ENCODE measurements around the gene LRRC56.
"Not testable (repeated sequence)": the region's sequence is repeated elsewhere in the genome, so short reads cannot be mapped to it uniquely, and the experiment has no call there.

The LRRC56 gene

DNA sequence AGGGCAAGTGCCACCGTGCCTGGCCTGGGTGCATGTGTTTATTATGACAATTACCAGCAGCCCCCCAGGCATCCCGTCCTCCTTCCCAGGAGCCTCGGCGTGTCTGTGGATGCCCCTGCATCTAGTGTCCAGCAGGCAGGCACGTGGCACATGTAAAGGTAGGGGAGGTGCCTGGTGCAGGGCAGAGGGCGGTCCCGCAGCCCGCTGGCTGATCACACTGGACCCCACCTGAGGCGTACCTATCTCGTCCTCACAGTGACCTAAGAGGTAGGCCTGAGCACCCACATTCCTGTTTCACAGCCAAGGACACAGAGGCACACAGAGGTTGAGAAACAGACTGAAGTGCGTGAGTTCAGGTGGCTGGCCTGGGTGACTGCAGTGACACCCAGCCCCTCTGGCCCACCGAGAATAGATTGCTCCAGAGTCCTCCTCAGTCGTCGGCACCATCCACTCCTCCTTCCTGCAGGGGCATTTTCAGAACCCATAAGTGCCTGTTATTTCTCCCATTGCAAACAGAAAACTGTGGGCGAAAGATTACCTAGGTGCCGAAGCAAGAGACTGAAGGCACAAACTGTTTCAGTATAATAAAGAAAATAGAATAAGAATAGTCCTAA, 35.9 kb downstream of the LRRC56 start:
- DNase-seq (ENCODE audit: low read depth in 4 of 4, low spot score in 1 of 4): no peak

DNA sequence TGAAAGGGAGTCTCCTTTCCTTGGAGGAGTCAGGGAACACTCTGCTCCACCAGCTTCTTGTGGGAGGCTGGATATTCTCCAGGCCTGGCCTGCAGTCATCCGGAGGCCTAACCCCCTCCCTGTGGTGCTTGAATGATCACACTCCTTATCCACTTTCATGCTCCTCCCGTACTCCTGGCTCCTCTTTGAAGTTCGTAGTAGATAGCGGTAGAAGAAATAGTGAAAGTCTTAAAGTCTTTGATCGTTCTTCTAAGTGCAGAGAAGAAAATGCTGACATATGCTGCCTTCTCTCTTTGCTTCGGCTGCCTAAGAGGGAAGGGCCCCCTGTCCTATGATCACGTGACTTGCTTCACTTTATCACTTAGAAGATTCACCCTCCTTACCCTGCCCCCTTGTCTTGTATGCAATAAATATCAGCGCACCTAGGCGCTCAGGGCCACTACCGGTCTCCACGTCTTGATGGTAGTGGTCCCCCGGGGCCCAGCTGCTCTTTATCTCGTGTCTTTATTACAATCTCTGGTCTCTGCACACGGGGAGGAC, 36.8 kb downstream of the LRRC56 start:
- DNase-seq (ENCODE audit: low read depth in 4 of 4, low spot score in 1 of 4): not testable (repeated sequence)

DNA sequence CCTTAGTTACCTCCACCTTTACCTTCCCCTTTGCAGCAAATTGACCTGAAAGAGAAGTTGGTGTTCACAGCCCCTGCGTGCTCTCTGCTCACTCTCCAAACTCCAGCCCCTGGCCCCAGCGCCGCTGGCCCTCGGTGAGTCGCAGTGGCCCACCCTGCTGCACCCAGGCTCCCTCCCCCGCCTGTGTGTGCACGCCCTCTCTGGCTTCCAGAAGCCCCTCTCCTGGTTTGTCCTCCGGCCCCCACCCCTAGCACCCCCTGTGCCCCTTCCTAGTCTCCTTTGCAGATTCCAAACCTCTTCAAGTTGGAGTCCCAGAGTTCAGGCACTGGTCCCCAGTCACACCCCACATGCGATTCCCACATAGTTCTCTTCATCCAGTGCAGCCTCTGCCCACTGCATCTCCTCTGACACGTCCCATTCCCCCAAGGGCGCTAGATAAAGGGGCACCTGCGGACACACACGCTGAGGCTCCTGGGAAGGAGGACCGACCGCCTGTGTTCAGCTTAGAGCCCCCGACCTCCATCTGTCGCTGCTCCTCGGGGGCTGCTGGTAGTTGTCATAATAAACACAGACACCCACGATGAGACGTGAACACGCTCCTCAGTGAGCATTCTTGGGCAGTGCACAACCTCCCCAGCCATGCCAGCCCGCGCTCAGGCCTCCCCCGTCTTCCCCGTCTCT, 37.4 kb downstream of the LRRC56 start:
- no peak for DNase-seq (ENCODE audit: low read depth in 4 of 4, low spot score in 1 of 4)

DNA sequence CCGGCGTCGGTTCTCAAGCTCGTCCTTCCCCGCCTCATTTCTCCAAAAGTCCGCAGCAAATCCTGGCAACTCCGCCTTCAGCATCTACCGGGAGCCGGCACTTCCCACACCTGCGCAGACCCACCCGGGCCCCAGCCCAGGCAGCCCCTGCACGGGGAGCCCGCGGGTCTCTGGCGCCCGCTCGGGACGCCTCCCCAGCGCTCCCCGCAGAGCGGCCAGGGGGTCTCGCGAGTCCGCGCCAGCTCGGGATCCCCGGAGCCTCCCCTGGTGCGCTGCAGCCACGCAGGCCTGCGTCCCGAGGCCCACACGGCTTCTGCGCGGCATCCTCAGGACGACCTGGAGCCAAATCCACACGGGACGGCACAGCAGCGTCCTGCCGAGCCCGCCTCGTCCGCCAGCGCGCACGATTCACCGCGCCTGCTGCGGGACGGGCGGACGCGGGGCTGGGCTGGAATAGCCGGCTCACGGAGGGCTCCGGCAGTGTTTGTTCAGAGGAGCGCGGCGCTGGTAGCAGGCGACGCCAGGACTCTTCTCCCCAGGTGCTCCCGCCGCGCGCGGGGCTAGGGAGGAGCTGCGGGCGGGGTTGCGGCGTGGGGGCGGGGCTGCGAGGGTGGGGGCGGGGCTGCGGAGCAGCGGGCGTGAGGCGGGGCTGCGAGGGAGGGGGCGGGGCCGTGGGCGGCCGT, 38.1 kb downstream of the LRRC56 start:
- DNase-seq (ENCODE audit: low read depth in 4 of 4, low spot score in 1 of 4): no peak

DNA sequence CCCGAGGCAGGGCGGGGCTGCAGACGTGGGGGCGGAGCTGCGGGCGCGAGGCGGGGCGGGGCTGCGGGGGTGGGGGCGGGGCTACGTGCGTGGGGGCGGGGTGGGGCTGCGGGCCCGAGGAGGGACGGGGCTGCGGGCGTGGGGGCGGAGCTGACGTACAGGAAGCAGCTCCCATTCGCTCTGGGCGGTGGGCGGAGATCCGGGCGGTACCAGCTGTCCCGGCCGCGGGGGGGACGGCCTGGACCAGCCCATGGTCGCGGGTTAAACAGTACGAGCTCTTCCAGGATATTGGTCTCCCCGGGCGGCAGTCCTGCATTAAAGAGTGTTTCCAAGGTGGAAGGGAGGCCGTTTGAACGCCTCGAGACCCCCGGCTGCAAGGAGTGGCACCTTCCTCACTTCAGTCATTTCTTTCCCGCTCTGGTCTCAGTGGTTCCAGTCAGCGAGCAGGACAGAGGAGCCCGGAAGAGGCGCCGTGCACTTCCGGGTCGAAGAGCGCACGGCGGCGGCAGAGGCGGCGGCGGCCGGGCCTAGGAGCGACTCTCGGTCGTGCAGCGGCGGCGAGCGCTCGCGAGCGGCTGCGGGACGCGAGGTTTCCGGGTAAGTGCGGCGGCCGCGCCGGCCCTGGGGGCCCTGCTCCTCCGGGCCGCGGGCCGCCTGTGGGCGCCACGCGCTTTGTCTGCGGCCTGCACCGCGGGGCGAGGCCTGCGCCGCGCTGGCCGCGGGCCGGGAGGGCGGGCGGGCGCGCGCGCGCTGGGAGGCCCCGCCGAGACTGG, 38.9 kb downstream of the LRRC56 start, which contains the start of gene PHRF1:
PHRF1 (plus strand) TSS at position 475 of the 773 bp plus-strand sequence. CDS start 5,043 bp downstream, outside the sequence.
- DNase-seq (ENCODE audit: low read depth in 4 of 4, low spot score in 1 of 4): peak; percentile 87 to 94 (median 91)

DNA sequence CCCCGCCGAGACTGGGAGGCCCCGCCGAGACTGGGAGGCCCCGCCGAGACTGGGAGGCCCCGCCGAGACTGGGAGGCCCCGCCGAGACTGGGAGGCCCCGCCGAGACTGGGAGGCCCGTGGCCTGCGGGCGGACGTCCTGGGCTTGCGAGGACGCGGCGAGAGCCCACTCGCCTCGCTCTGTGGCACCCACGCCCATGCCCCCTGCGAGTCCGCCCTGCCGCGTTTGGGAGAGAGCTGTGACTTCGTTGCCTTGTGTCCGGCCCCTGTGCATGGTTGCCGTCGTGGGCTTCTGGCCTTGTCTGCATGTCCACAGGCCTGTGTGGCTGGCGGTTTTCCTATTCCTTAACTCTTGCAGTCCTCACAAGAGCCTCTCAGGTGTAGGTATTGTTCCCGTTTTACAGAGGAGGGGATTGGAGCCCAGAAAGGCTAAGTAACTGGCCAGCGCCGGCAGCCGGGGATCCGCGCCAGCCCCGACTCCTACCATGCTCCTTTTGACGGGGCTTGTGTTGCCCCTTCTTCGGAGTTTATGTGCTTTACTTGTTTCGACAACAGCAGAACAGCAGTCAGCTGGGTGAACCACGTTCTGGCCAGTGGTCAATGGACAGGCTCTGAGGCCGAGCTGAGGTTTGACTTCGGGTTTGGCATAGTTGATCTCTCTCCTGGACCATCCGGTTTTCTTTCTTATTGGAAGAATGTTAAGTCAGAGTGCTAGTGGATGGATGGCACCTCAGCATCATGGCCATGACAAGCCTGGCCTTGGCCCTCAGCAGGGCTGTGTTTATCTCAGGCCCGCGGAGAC, 39.7 kb downstream of the LRRC56 start:
- DNase-seq (ENCODE audit: low read depth in 4 of 4, low spot score in 1 of 4): no peak

DNA sequence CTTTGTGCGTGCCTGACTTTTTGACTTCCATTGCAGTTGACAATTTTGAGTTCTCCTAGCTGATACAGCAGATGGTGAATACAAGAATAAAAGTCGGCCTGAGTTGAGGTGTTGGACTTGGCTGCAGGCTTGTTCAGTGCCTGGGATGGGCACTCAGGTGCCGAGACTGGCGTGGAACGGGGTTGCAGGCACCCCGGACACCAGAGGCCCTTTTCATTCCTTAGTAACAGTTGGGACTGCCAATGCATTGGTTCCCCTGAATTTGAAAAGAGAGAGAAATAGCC, 40.2 kb downstream of the LRRC56 start:
- DNase-seq (ENCODE audit: low read depth in 4 of 4, low spot score in 1 of 4): no peak

DNA sequence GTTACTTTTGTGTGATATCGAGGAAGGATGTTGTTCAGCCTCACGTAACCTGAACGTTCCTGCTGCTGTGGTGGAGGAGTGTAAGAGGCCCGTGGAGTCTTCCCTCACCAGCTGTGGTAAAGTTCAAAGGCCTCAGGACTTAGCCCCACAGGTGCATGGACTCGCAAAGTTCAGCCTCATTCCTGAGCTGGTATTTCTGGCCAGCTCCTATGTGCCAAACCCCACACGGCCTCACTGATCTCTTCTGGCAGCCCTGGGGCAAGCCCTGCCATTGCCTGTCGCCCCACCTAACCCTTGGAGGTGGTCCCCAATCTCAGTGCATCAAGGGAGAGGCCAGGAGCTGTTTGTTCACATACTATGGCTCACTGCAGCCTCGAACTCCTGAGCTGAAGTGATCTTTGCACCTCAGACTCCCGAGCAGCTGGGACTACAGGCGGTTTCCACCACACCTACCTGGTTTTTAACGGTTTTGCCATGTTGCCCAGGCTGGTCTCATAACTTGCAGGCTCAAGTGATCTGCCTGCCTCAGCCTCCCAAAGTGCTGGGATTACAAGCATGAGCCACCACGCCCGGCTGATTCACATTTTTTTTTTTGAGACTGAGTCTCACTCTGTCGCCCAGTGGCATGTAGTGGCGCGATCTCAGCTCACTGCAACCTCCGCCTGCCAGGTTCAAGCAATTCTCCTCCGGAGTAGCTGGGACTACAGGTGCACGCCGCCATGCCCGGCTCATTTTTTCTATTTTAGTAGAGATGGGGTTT, 41.1 kb downstream of the LRRC56 start:
- DNase-seq (ENCODE audit: low read depth in 4 of 4, low spot score in 1 of 4): no peak

DNA sequence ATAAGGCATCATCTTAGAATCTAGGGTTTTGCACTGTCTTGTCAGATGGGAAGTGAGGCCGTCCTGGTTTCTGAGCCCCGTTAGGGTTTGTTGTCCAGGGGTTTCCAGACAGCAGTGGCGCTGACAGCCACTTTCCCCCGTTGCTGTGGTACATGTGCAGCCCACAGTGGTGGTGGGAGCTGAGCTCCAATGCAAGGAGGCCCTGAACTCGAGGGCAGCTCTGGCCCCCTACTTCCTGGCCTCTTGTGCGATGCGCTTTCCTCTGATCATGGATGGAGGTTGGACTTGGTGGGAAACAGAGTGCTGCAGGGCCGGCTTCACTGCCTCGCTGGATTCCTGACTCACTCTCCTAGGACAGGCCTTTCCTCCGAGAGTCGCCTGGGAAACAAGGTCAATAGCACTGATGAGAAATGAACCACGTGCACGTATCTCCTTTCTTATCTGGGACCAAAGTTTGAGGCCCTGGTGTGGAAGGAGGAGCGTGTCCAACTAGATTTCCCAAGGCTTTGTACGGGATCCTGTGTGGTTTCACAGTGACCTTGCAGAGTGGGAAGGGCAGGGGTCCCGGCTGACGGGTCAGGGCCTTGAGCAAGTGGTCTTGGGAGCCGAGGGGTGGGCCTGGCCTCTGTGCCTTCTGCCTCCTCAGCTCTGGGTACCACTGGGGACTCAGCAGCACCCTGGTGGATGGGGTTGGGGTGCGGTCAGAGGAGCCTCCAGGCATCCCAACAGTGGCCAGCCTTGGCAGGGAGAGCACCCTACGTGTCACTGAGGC, 42.7 kb downstream of the LRRC56 start:
- no peak for DNase-seq (ENCODE audit: low read depth in 4 of 4, low spot score in 1 of 4)

DNA sequence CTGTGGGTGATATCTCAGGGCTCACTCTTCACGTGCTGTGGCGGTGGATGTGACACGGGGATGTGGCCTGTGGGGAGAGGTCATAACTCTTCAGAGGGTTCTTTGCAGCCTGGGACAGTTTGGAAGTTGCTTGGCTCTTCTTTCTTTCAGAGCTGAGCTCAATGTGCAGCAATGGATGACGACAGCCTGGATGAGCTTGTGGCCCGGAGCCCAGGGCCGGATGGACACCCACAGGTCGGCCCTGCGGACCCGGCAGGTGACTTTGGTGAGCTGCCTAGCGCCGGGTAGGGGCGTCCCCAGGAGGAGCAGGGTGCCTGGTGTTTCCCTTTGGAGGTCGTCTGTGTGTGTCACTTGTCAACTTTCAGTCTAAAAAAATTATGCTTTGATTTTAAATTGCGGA, 44.0 kb downstream of the LRRC56 start:
- no peak for DNase-seq (ENCODE audit: low read depth in 4 of 4, low spot score in 1 of 4)

DNA sequence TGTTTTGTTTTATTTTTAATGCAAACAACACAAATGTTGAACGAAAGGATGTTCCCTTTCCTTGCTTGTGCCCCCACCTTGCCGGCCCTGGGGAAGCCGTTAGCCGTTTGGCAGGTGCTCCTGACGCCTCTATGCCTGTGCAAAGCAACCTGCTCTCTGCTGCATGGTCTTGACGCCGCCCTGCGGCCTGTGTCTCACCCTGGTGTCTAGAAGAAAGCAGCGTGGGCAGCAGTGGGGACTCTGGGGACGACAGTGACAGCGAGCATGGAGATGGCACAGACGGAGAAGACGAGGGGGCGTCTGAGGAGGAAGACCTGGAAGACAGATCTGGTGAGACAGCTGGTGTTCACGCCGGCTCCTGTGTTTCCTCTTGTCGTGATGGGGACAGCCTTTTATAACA, 44.4 kb downstream of the LRRC56 start:
- no peak for DNase-seq (ENCODE audit: low read depth in 4 of 4, low spot score in 1 of 4)

DNA sequence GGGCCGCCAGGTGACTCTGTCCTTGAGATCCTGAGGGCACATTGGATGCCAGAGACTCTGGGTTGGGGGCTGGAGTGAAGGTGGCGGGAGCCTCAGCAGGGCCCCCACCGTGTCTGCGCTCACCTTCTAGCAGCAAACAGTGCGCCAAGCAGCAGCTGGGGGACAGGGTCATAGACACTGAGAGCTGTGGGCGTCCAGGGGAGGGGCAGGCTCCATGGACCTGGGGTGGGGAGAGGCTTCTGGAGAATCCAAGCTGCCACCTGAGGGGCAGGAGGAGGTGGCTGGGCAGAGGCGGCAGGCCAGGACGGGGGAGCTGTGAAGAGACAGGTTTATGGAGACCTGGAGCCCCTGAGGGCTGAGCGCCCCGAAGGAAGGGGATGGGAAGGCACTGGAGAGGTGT, 47.0 kb downstream of the LRRC56 start:
- DNase-seq (ENCODE audit: low read depth in 4 of 4, low spot score in 1 of 4): no peak

DNA sequence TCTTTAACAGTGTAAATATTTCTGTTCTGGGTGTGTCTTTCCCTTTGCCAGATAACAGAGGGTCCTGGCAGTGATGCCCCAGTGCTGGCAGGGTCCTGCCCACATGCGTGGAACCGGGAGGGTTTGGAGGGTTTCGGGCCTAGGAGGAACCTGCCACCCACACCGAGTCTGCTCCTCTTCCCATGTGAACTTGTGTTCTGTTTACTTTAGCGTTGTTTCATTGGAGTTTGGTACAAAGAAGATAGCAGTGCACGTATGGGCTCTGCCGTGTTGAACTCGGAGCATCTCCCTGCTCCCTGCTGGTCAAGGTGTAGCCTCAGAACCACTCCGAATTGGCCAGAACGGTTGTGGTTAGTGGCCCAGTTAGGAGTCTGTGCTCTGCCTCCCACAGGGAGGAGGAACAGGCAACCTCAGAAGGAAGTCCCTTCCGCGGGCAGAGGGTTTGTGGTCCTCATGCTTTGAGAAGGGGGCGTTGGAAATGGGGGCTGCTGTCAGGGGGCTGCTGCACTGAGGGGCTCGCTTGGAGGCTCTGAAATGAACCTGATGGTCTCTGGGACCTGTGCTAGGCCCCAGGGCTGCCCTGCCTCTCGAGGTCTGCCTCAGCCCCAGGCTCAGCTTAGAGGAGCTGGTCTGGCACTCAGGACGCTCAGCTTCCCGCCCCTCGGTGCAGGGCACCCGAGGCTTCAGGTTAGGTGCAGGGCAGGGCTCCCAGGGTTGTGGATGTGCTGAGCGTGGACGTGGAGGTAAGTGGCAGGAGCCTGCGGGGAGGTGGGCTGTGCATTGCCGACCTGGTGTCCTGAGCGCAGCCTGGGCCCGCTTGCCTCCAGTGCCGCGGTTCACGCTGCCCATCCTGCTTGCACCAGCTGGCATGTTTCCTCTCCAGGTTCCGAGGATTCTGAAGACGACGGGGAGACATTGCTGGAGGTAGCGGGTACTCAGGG, 49.3 kb downstream of the LRRC56 start:
- DNase-seq (ENCODE audit: low read depth in 4 of 4, low spot score in 1 of 4): no peak

DNA sequence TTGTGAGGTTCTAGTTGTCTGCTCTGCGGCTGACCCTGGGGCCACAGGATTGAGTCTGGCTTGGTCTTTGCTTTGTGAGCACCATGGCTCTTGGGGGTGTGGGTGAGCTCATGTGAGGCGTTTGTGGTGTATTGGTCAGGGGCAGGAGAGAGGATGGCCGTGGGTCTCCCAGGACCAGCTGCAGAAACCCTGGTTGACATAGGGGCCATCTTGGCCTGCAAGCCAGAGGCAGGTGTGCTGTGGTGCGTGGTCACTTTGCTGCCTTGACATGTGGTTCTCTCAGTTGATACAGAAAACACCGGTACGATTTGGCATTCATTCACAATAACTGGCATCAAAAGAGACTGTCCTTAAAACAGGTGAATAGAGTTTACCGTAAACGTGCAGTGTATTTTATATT, 50.2 kb downstream of the LRRC56 start:
- DNase-seq (ENCODE audit: low read depth in 4 of 4, low spot score in 1 of 4): no peak

DNA sequence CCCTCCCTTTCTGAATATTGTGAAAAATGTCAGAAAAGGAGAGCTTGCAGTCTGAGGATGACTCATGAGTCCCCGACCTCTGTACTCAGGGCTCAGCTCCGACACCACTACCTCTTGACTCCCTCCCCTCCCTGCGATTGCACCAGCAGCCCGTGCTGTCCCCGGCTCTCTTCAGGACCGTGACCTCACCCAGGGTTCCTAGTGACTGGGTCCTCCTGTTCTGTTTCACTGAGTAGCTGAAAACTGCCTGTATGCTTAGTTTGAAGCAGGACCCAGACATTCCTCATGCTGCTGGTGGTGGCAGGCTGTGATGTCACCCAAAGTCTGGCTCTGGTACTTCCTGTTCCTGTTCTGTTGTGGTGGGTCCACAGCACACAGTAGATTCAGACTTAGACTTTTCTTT, 50.7 kb downstream of the LRRC56 start:
- peak in 2 of 4 experiments; percentile 43 to 52 for DNase-seq (ENCODE audit: low read depth in 4 of 4, low spot score in 1 of 4)

DNA sequence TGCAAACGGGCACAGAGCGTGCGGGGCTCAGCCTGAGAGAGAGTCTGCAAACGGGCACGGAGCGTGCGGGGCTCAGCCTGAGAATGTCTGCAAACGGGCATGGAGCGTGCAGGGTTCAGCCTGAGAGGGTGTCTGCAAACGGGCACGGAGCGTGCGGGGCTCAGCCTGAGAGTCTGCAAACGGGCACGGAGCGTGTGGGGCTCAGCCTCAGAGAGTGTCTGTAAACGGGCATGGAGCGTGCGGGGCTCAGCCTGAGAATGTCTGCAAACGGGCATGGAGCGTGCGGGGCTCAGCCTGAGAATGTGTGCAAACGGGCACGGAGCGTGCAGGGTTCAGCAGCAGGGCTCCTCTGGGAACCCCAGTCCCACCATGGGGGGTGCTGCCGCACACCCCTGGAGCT, 52.5 kb downstream of the LRRC56 start:
- no peak for DNase-seq (ENCODE audit: low read depth in 4 of 4, low spot score in 1 of 4)

DNA sequence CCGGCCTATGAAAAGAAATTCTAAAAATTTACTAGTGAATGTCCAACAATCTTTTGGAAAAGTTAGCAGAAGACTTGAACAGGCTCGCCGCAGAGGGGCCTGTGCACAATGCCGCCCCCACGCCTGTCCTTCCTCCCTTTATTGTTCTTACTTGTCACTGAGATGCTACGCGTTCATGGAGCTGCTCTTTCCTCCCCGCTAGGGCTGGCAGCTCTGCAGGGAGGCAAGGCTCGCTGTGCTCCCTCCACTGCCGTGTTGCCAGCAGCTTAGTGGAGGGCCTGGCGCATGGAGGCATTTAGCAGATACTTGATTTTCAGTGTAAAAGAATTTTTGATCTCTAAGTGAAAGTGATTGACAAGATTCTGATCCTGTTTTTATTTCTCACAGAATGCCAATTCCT, 53.7 kb downstream of the LRRC56 start:
- no peak for DNase-seq (ENCODE audit: low read depth in 4 of 4, low spot score in 1 of 4)

DNA sequence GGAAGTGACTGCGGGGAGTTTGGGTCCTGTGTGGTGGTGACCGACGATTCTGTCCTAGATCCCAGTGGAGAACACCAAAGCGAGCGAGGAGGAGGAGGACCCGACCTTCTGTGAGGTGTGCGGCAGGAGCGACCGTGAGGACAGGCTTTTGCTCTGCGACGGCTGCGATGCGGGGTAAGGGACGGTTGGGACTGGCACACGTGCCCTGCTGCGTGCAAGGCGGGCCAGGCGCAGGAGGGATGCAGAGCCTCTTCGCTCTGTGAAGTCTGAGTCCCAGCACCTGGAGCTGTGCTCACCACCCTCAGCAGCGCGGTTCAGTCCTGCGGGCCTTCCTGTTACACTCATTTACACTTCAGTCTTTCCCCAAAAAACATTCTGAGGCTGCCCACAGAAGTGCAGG, 55.2 kb downstream of the LRRC56 start:
- DNase-seq (ENCODE audit: low read depth in 4 of 4, low spot score in 1 of 4): no peak
